Forelimb muscle (tissue), 1 donor: ENCODE results near the gene CDK11B. TPM values are rescaled to one million over a fixed set of nuclear protein-coding genes. Genes with fewer than 3 reads are reported as not detected.
"Not testable (repeated sequence)": the region's sequence is repeated elsewhere in the genome, so short reads cannot be mapped to it uniquely, and the experiment has no call there.

ENCODE experiments used
- DNase-seq: peaks from one replicate; pipeline ENCODE4 v3.0.0-alpha.2; 2013; ENCODE audit warnings: low read depth
- polyA plus RNA-seq: library from polyadenylated mRNA; unstranded; fragments of 120-200 nt; gene quantifications from one replicate; pipeline ENCODE4 v1.2.1, GENCODE V29; 2013; ENCODE audit not compliant: insufficient read length

CDK11B gene
- polyA plus RNA-seq, 1 donor = 35.3 TPM

DNA sequence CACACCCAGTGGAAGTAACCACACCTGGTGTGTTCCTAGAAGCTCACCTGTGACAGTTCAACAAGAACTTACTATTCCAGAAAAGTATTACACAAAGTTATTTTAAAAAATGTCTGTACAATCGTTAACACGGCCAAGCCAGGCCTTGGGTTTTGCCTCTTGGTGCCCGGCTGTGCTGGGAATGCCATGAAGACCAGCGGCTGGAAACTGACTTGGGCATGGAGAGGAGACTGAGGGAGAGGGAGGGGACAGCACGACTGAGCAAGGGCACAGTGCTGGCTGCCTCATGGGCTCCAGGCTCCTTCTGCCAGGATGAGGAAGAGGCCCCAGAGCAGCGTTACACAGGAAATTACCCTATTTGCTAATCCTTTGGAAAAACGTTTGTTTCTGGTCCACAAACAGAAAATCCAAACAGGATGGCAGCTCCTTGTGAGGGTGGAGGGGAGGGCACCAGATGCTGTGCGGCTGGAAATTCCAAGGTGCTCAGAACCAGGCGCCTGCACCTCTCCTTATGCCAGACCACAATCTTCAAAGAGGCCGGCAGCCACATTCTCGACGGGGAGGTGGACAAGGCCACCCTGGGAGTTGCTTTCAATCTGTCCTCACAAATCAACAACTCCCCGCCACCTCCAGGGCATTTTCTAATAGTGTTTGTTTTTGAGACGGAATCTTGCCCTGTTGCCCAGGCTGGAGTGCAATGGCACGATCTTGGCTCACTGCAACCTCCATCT is 4.2 kb upstream of the CDK11B start:
- DNase-seq = not testable (repeated sequence)

DNA sequence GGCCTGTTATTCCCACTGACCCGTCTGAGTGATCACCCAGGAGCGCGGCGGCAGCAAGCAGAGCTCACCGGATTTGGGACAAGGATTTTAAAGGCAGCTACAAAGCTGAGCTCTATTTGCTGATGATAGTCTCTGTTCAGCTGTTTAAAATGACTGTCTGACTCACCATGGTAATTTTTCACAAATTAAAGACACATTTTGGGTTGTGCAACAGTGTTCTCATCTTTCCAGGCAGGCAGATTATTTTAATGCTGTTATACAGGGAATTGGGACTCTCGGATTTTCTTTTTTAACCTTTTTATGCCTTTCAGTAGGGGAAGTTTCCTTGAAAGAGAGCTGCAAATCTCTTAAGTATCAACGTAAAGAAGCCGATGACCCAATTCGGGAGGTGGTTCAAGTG is 3.6 kb upstream of the CDK11B start:
- DNase-seq = not testable (repeated sequence)

DNA sequence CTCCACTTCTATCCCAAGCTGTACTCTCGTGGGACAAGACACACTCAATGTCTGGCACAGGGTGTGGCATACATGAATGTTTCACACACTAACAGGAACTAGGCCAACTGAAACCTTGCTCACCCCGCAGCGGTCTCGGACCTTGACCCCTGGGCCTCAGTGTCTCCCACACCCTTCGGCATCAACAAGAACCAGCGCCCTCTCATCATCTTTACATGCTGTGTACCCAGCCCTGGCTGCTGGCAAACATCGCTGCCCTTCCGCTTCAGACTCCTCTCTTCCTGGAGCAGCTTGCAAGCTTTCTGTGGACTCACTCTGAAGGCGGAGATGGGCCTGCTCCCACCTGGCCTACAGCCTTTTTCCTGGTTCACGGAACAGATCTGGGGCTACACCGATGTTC is 10.5 kb downstream of the CDK11B start:
- DNase-seq = not testable (repeated sequence)

DNA sequence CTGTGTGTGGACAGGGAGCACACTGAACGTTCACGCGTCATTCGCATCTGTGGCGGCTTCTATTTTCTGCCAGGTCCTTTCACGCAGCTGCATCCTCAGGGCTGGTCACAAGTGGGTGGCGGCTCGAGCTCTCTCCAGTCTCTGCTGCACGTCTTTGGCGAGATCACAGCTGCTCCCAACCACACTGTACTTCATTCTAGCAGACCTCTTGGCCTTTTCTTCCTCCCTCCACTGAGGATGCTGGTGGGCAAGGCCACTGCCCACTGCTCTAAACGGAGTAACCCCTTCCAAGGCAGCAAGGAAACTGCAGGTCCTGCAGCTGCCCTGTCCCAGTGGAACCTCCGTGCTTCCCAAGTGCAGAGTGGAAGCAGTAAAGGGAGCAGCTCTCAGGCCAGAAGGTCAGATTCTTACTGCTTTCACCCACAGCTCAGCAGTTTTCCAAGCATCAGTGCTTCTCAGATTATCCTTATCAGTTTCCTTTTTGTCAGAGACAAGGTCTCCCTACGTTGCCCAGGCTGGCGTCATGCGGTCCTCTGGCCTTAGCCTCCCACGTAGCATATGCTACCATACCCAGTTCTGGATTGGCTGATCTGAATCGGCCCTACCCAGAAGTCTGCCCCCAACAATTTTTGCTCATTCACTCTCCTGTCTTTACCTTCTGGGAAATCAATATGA is 11.1 kb downstream of the CDK11B start:
- DNase-seq = not testable (repeated sequence)

DNA sequence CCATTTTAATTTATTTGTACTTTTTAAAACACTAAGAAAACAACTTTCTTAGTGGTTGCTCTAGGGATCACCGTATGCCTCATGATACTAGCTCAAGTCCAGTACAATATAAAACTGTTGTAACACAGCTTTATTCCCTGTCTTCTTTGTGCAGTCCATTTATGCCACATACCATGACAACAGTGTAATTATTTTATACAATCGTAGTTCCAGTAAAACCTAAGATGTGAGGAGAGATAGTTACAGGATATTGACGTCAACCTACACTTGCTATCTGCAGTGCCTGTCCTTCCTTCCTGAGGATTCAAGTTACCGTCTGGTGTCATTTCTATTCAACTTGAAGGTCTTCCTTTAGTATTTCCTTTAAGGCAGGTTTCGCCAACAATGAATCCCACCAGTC is 12.5 kb downstream of the CDK11B start:
- DNase-seq = not testable (repeated sequence)

DNA sequence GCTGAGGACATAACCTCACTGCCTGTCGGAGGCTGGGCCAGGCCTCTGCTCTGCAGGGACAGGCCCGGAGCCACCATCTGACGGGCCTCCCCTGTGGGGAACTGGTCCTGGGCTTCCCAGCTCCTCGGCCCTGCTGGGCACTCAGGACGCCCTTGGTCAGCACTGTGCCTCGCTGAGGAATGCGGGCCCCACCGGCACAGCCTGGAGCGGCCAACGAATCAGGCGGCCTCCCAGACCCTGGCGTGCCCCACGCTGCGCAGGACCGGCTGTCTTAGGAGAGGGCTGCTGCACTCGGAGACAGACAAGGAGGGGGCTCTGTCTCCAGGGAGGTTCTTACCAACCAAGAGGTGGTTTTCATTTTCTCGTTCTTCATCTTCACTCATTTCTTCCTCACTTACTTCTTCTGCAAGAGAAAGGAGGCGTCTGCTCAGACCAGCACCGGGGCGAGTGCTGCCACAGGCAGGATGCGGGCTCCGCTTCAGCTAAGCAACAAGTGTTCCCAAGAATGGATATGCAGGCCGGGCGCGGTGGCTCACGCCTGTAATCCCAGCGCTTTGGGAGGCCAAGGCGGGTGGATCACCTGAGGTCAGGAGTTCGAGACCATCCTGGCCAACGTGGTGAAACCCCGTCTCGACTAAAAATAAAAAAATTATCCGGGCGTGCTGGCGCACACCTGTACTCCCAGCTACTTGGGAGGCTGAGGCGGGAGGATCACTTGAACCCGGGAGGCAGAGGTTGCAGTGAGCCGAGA is 17.9 kb downstream of the CDK11B start:
- not testable (repeated sequence) for DNase-seq

DNA sequence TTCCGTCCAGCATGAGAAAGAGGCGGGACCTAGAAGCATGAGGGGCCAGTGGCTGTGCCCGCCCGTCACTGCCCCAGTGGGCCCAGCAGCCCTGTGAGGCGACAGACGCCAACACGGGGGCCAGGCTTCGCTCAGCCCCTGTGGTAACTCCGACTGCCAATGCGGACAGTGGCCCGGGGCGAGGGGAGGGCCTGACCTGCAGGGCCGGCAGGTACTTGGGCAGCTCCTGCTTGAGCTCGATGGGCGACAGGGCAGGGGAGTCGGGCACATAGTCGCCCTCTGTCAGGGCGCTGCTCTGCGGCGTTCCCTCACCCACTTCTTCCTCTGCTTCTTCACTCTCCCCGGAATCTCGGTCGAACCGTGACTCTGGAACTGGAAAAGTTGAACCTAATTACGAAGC is 18.7 kb downstream of the CDK11B start:
- not testable (repeated sequence) for DNase-seq

DNA sequence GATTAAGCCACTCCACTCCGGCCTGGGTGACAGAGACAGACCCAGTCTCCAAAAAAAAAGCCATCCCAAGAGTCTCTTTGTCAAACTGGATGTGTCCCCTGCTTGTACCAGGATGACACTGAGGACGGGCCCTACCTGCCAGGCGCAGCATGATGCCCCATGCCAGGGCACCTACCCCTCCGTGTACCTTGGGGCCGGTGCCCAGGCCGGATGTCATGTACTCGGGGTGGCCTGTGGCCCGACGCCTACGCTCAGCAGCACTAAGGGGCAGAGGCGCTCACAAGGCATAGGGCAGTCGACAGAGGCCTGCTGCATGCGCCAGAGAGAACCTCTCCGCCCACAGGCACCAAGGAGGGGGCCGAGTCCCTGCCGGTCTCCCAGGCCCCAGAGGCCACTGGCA is 19.4 kb downstream of the CDK11B start:
- DNase-seq = not testable (repeated sequence)

DNA sequence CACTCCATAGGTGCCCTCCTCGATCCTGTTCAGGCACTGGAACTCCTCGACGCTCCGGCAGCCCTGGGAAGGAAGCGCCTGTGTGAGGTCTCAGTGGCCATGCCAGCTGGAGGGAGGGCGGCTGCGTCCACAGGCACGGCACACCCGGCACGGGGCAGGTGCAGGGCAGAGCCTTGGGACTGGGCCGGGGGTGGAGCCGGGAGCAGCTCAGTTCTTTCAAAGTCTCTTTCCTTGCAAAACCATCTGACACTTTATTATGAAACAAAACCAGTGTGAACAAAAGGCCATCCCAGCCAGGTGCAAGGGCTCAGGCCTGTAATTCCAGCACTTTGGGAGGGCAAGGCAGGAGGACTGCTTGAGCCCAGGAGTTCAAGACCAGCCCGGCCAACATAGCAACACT is 20.3 kb downstream of the CDK11B start:
- DNase-seq = not testable (repeated sequence)

DNA sequence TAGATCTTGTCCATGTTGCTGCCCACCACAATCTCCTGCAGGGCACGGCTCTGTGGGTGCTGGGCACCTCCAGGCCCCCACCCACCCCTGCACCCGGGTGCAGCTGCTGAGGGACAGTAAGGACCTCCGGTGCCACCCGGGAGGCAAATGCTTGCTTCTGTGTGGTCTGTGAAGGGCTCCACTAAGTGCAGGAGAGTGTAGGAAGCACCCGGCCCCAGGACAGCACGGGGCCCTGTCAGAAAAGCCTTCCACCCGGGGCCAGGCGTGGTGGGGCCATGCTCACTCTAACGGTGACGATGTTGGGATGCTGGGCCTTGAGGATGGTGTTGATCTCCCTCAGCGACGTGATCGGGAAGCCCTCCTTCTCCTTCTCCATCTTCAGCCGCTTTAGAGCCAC is 21.3 kb downstream of the CDK11B start:
- DNase-seq = not testable (repeated sequence)

DNA sequence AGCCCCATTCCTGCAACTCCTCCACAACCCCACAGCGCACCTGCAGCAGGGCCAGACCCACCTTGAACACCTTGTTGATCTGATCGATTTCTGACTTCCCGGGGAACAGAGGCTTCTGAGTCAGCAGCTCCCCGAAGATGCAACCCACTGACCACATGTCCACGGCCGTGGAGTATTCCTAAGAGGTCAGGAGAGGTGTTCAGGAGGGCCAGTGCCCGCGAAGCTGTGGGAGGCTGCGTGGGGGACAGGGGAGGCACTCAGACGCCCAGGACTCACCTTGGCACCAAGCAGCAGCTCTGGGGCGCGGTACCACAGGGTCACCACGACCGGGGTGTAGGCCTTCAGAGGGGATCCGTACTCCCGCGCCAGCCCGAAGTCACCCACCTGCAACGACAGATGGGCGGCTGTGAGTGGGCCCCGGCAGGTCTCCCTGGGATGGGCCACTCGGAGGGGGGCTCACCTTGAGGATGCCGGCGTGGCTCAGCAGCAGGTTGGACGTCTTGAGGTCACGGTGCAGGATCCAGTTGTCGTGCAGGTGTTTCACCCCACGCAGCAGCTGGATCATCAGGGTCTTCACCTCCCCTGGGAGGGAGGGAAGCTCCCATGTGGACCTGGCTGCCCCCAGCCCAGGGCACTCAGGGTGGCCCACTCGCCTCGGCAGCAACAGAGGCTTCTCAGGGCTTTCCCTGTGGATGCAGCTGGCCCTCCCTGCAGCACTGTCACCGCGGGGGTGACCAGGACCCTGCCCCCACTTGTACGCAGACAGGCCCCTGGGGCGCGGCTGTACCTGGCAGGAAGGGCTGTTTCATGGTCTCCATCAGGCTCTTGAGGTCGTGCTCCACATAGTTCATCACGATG is 22.0 kb downstream of the CDK11B start:
- DNase-seq = not testable (repeated sequence)

DNA sequence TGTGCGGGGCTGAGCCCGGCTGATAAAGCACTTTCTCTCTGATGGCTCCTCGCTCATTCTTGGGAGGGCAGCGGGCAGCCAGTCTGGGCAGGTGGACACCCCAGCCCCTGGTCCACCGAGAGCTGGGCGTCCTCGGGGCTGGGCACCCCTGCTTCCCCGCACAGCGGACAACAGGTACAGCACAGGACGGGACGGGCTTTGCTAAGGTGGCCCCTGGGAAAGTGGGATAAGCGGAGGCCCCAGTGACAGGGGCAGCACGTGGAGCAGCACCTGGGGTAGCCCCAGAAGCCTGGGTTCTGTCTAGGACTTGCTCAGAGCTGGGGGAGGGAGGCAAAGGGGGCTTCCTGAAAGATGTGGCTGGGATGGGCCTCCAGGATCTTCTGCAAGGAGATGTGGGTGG is 24.2 kb downstream of the CDK11B start:
- not testable (repeated sequence) for DNase-seq

DNA sequence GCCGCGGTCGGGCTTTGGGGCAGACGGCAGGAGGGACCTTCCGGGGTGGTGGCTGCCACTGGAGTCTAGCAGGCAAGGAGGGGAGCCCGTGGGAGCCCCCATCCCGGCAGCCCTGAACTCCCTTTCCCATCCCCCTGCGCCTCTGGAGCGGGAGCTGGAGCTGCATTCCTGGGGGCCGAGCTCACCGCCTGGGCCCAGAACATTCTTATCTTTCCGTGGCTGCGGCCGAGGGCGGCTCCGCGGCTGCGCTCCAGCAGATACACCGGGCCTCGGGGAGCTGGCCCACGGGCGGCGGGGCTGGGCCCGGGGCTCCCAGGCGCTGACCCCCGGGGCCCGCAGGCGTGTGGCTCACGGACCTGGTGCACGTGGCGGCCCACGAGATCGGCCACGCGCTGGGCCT is 25.4 kb downstream of the CDK11B start:
- DNase-seq = not testable (repeated sequence)

DNA sequence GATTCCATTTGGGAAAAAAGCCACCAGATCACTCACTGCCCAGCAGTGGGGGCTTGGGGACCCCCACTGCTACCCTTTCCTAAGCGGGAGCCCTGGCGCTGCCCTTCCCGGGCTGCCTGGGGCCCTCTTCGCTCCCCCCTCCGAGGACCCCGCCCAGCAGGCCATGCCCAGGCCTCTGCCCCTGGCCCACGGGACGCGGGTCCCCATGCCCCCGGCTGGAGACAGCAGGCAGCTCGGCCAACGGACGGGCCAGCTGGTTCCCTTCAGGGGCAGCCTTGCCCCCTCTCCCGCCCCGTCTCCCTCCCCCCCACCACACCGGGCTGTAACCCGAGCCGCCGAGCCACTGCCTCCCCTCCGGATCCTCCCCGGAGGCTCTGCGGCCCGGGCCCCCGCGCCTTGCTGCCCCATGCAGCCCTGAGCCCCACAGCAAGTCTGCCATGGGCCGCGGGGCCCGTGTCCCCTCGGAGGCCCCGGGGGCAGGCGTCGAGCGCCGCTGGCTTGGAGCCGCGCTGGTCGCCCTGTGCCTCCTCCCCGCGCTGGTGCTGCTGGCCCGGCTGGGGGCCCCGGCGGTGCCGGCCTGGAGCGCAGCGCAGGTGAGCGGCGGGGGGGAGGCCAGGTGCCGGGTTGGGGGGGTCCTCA is 26.9 kb downstream of the CDK11B start, which contains the start of gene MMP23B:
TSS of gene MMP23B (plus strand) at position 392 of the 639 bp plus-strand sequence. CDS start at position 438, 46 bp downstream.
- no peak for DNase-seq

DNA sequence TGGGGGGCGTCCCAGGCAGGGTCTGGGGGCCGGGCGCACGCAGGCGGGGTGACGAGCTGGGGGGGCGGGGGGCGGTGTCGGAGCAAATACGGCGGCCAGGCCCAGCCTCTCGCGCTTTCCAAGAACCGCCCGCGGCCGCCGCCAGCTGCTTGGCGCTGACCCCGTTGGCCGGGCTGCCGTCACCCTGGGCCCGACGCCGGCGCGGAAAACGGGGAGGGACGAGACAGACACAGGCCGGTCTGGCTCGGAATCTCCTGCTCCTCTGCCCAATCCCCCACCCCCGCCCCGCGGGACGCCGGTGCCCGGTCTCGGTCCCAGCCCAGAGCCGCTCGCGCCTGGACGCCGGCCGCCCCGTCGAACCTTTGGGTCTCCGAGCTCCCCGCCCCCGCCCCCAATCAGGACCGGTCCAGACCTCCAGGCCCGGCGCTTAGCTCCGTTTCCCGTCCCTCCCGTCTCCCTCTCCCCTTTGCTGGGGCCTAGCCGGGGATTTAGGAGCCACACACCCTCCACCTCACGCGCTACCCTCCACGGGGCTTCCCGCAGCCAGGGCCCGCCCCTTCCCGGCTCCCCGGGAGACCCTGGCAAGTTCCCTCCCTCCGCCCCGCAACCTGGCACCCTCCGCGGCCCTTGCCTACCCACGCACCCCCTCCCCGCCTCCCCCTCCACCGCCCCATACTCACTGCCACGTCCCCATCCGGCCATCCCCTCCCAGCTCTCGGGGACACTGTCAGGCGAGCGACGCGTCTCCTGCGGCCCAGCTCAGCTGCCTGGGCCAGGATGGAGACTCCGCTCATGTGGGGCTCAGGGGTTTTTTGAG is 27.6 kb downstream of the CDK11B start:
- DNase-seq = no peak

DNA sequence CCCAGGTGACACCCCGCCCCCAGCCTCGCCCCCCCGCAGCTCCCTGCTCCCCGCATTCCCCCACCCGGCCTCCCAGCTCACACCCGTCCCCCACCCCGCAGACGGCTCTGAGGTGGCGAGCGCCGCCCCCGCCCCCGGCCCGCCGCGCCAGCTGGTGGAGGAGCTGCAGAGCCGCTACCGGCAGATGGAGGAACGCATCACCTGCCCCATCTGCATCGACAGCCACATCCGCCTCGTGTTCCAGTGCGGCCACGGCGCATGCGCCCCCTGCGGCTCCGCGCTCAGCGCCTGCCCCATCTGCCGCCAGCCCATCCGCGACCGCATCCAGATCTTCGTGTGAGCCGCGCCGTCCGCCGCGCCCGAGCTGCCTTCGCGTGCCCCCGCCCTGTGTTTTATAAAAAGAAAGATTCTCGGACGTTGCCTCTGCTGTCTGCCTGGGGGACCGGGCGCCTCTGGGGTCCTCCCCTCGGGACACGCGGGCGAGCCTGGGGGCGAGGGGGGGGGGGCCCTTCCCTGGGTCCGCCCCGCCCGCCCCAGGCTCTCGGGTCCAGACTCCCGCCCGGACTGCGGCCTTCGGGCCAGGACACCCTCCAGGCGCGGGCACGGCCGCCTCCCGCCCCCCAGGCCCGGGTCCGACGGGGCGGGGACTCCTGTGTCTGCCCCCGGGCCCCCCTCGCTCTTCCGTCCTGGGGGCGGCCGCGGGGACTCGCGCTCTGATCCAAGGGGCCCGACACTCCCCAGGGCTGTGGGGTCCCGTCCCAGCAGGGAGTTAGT is 28.4 kb downstream of the CDK11B start:
- peak; percentile 73 for DNase-seq

DNA sequence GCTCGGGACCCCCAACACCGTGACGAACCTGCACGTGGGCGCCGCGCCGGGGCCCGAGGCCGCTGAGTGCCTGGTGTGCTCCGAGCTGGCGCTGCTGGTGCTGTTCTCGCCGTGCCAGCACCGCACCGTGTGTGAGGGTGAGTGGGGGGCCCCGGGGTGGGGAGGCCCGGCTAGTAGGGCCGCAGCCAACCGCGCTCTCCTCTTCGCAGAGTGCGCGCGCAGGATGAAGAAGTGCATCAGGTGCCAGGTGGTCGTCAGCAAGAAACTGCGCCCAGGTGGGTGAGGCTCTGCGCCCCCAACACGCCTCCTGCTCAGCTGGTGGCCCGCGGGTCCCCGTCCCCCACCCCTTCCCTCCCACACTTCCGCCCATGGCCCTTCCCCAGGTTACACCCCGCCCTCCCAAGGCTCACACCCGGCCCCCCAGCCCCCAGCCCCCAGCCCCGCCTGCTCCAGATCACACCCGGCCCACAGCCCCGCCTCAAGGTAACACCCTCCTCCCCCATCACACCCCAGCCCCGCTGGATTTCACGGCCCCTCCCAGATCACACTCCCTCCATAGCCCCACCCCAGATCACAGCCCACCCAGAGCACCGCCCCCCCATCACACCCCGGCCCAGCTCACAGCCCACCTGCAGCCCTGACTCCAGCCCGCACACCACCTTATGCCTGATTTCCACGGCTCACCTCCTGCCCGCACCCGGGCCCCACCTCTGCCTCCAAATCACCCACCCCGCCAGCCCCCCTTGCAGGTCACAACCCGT is 29.2 kb downstream of the CDK11B start:
- DNase-seq = no peak

DNA sequence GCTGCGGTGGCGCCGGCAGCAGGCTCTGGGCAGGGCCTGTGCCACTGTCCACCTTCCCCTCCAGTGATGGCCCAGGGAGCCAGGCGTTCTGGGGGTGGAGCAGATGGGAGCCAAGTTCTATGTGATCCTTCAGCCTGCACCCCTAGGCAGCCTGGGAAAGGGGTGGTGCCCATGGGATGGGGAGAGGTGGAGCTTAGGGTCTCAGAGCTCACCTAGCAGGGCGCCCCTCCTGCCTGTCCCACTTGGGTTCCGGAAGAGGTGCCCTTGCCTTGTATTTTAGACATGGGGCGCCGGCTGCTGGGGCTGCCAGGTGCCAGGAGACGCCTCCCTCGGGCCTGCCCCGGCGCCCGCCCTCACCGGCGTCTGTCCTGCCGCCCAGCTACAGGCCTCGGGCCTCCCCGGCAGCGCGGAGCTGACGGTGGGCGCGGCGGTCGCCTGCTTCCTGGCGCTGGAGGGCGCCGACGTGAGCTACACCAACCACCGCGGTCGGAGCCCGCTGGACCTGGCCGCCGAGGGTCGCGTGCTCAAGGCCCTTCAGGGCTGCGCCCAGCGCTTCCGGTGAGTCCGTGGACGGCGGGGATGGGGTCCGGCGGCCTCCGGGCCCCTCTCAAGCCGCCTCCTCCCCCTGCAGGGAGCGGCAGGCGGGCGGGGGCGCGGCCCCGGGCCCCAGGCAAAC is 29.9 kb downstream of the CDK11B start:
- no peak for DNase-seq
